Embryonic facial prominence (tissue), 1 donor: Measurements from ENCODE around the gene STOX2.

Experiments
- DNase-seq: peaks from one replicate; pipeline ENCODE4 v3.0.0-alpha.2; 2016; ENCODE audit errors: extremely low spot score

The STOX2 gene

DNA sequence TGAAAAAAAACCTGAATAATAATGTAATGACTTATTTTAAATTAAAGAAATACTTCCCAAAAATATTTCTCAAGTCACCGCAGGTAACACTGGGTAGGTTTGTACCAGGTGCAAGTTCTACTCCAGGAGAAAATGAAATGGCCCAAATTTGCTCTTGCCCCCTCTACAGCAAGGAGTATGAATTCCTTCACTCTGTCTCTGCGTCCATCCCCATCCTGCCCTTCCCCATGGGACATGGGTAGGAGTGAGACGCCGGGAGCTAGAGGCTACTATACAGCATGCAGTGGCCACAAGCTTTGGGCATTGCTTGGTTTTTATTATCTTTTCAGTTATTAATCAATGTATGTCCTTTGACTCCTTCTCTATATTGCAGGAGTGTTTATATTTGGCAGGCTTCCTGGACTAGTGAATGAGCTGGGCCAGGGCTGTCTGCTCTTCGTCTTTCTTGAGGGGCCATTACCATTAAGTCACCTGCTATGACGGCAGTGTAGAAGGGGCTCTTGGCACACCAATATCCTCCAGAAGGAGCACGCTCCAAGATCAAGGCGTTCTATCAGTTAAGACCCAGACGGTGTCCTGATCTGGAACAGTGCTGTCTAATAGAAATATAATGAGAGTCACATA is 162.9 kb downstream of the STOX2 start:
- DNase-seq, result no peak
